ENCODE data around the gene BCAS1.

- no peak for TF ChIP-seq CTCF (IDR thresholded peaks at IDR 0.05; ENCODE audit: borderline replicate concordance, extremely low read depth, low read length, poor library complexity, severe bottlenecking)
- no peak for TF ChIP-seq EZH2 (IDR thresholded peaks at IDR 0.05; ENCODE audit: borderline replicate concordance, low read depth, low read length, severe bottlenecking)
These were observed 50.0 kb downstream of the BCAS1 start for GRCh38 chr20:54020348-54020747.

Data from DND-41 (cell line).